Measurements from ENCODE around the gene POPDC2.

POPDC2 gene

GRCh38 chr3:119639494-119640350 lies 20.7 kb downstream of the POPDC2 start:
- no peak for DNase-seq

- DNase-seq = no peak
These were observed 22.5 kb downstream of the POPDC2 start for GRCh38 chr3:119637679-119638477.

- DNase-seq = no peak
These were observed 23.3 kb downstream of the POPDC2 start for GRCh38 chr3:119636891-119637611.

- DNase-seq = no peak
These were observed 24.1 kb downstream of the POPDC2 start for GRCh38 chr3:119636249-119636648.

GRCh38 chr3:119635719-119636118 lies 24.7 kb downstream of the POPDC2 start:
- no peak for DNase-seq

GRCh38 chr3:119632829-119633228 lies 27.6 kb downstream of the POPDC2 start:
- no peak for DNase-seq

GRCh38 chr3:119632216-119632615 lies 28.2 kb downstream of the POPDC2 start:
- DNase-seq = no peak

- DNase-seq = no peak
These were observed 28.9 kb downstream of the POPDC2 start for GRCh38 chr3:119631516-119631915.

GRCh38 chr3:119630880-119631329 lies 29.5 kb downstream of the POPDC2 start:
- DNase-seq = no peak

GRCh38 chr3:119630128-119630879 lies 30.1 kb downstream of the POPDC2 start:
- no peak for DNase-seq

- DNase-seq = no peak
These were observed 31.5 kb downstream of the POPDC2 start for GRCh38 chr3:119628816-119629445.

- no peak for DNase-seq
These were observed 32.0 kb downstream of the POPDC2 start for GRCh38 chr3:119628390-119628789.

- DNase-seq = no peak
These were observed 32.9 kb downstream of the POPDC2 start for GRCh38 chr3:119627461-119627860.

GRCh38 chr3:119626196-119626595 lies 34.2 kb downstream of the POPDC2 start:
- DNase-seq = no peak

- no peak for DNase-seq
These were observed 34.8 kb downstream of the POPDC2 start for GRCh38 chr3:119625451-119626153.

- DNase-seq = no peak
These were observed 36.2 kb downstream of the POPDC2 start for GRCh38 chr3:119624002-119624720.

- no peak for DNase-seq
These were observed 39.5 kb downstream of the POPDC2 start for GRCh38 chr3:119620899-119621298.

- no peak for DNase-seq
These were observed 41.3 kb downstream of the POPDC2 start for GRCh38 chr3:119619094-119619493.

- no peak for DNase-seq
These were observed 44.3 kb downstream of the POPDC2 start for GRCh38 chr3:119616056-119616455.

GRCh38 chr3:119613872-119614271 lies 46.5 kb downstream of the POPDC2 start:
- DNase-seq = no peak

GRCh38 chr3:119613201-119613600 lies 47.2 kb downstream of the POPDC2 start:
- DNase-seq = no peak
